ENCODE measurements around the gene ABHD12. TPM values are rescaled to one million over a fixed set of nuclear protein-coding genes. Genes with fewer than 3 reads are reported as not detected.

The ABHD12 gene
- total and polyA plus RNA-seq, 8 donors: 44.4 to 73.0 (median 57.5) TPM

DNA sequence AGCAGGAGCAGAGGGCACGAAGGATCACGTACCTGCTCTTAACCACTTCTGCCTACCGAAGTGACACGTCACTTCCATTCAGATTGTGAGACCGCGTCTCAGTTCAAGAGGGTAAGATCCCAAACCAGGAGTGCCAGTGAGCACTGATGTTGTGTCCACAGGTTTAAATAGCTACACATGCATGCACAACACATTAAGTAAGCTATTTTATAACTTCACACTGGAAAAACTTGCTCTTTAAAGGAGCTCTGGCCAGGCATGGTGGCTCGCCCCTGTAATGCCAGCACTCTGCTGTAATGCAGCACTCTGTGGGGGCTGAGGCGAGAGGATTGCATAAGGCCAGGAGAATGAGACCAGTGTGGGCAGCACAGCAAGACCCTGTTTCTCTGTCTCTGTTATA is 21.1 kb downstream of the ABHD12 start:
- Histone ChIP-seq H3K4me1 (peaks cover 14 to 20% (median 15%) of the 10 kb centered on the region in 3 donors), H3K36me3 (no peaks in the 10 kb centered on the region), H3K4me3 (no peak overlapping the region), H3K27me3 (no peaks in the 10 kb centered on the region), H3K27ac (no peak overlapping the region), H3K9me3 (no peaks in the 10 kb centered on the region)
- FAIRE-seq: no peak
- intact Hi-C loops (cut with DNase I): no loop called here
- WGBS, 2 donors: 81 to 89% methylated on average over 8 of the region's 8 CpGs
- TF ChIP-seq, protein P1, sequence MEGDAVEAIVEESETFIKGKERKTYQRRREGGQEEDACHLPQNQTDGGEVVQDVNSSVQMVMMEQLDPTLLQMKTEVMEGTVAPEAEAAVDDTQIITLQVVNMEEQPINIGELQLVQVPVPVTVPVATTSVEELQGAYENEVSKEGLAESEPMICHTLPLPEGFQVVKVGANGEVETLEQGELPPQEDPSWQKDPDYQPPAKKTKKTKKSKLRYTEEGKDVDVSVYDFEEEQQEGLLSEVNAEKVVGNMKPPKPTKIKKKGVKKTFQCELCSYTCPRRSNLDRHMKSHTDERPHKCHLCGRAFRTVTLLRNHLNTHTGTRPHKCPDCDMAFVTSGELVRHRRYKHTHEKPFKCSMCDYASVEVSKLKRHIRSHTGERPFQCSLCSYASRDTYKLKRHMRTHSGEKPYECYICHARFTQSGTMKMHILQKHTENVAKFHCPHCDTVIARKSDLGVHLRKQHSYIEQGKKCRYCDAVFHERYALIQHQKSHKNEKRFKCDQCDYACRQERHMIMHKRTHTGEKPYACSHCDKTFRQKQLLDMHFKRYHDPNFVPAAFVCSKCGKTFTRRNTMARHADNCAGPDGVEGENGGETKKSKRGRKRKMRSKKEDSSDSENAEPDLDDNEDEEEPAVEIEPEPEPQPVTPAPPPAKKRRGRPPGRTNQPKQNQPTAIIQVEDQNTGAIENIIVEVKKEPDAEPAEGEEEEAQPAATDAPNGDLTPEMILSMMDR (IDR thresholded peaks at IDR 0.05): no peak
- DNase-seq: no peak
- no peak for ATAC-seq

DNA sequence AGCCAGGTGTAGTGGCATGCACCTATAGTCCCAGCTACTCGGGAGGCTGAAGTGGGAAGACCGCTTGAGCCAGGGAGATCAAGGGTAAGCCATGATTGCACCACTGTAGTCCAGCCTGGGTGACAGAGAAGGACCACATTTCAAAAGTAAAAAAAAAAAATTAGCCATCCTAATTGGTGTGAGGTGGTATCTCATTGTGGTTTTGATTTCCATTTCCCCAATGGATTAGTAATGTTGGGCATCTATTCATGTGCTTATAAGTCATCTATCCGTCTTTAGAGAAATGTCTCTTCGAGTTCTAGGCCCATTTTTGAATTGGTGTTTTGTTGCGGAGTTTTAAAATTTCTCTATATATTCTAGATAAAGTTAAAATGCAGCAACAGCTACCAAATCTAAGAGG is 21.7 kb downstream of the ABHD12 start:
- Histone ChIP-seq H3K27me3 (no peaks in the 10 kb centered on the region), H3K36me3 (no peaks in the 10 kb centered on the region), H3K4me3 (no peak overlapping the region), H3K4me1 (peaks cover 16 to 26% (median 21%) of the 10 kb centered on the region in 3 donors), H3K27ac (no peak overlapping the region), H3K9me3 (no peaks in the 10 kb centered on the region)
- TF ChIP-seq, protein P1 (IDR thresholded peaks at IDR 0.05): no peak
- FAIRE-seq (no peak), ATAC-seq (no peak), DNase-seq (no peak)
- intact Hi-C loops (cut with DNase I): no loop called here
- WGBS, 2 donors: 97 to 99% methylated on average over 5 of the region's 5 CpGs

DNA sequence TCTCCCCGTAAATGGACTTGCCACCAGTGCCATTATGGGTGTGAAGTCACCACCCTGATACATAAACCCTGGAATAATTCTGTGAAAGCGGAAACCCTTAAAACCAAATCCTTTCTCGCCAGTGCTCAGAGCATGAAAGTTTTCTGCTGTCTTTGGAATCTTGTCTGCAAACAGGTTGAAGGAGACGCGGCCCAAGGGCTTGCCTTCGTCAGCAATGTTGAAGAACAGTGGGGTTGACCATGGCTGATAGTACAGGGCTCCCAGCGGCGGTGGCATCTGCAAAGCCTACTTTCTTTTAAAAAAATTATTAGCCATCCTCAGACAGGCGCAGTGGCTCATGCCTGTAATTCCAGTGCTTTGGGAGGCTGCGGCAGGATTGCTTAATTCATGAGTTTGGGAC is 22.1 kb downstream of the ABHD12 start:
- intact Hi-C loops (cut with DNase I): no loop called here
- ATAC-seq: no peak
- no peaks in the 10 kb centered on the region for H3K9me3 ChIP-seq
- FAIRE-seq: no peak
- no peak for DNase-seq
- WGBS, 2 donors: 97 to 99% methylated on average over 10 of the region's 10 CpGs
- H3K27me3 ChIP-seq: no peaks in the 10 kb centered on the region
- H3K4me3 ChIP-seq: no peak overlapping the region
- TF ChIP-seq, protein P1 (IDR thresholded peaks at IDR 0.05): no peak
- H3K4me1 ChIP-seq: peaks cover 20 to 30% (median 25%) of the 10 kb centered on the region in 3 donors
- no peaks in the 10 kb centered on the region for H3K36me3 ChIP-seq
- H3K27ac ChIP-seq: no peak overlapping the region

GRCh38 chr20:25364879-25365699 is 25.5 kb downstream of the ABHD12 start:
- FAIRE-seq (no peak), ATAC-seq (peak; percentile 66 to 81 (median 76)), DNase-seq (peak in 2 of 6 donors; percentile 26 to 53)
- H3K4me1 ChIP-seq: peaks cover 22 to 46% (median 26%) of the 10 kb centered on the region in 3 donors
- WGBS, 2 donors: 29 to 31% methylated on average over 2 of the region's 2 CpGs
- H3K27me3 ChIP-seq: no peaks in the 10 kb centered on the region
- H3K4me3 ChIP-seq: no peak overlapping the region
- H3K36me3 ChIP-seq: no peaks in the 10 kb centered on the region
- no peaks in the 10 kb centered on the region for H3K9me3 ChIP-seq
- intact Hi-C loops (cut with DNase I): no loop called here
- TF ChIP-seq, protein P1 (IDR thresholded peaks at IDR 0.05): no peak
- H3K27ac ChIP-seq: peak overlapping the region; percentile 39 to 93 (median 78)

Data from pancreas (tissue), 10 donors.